Adrenal gland (tissue), 5 donors: ENCODE data around the gene OPN1MW2.
"Not testable (repeated sequence)": the region's sequence is repeated elsewhere in the genome, so short reads cannot be mapped to it uniquely, and the experiment has no call there.

Experiments
- POLR2A ChIP-seq, 2 donors: fragments of 450-650 bp; IDR thresholded peaks; one replicate each; pipeline ENCODE4 v1.6.1; 2017; ENCODE audit warnings: antibody characterized with exemption in 2 of 2, mild to moderate bottlenecking in 2 of 2, moderate library complexity in 1 of 2
- TF ChIP-seq, protein P1 (sequence below), 6 experiments: fragments of 450-650 bp in 4 of 6; fragments of 200-600 bp in 2 of 6; sonication (generic) in 1 of 6; IDR thresholded peaks; 1 replicate in 5 of 6; 2 replicates in 1 of 6; pipeline versions ENCODE4 v1.5.1 to v1.8.0; 2016 to 2021; ENCODE audit warnings: antibody characterized with exemption in 6 of 6, mild to moderate bottlenecking in 2 of 6, moderate library complexity in 1 of 6
- donor health status: DM: no; HTN: no; CAD: no.

- TF ChIP-seq POLR2A (IDR thresholded peaks at IDR 0.05), result not testable (repeated sequence)
- TF ChIP-seq, protein P1, sequence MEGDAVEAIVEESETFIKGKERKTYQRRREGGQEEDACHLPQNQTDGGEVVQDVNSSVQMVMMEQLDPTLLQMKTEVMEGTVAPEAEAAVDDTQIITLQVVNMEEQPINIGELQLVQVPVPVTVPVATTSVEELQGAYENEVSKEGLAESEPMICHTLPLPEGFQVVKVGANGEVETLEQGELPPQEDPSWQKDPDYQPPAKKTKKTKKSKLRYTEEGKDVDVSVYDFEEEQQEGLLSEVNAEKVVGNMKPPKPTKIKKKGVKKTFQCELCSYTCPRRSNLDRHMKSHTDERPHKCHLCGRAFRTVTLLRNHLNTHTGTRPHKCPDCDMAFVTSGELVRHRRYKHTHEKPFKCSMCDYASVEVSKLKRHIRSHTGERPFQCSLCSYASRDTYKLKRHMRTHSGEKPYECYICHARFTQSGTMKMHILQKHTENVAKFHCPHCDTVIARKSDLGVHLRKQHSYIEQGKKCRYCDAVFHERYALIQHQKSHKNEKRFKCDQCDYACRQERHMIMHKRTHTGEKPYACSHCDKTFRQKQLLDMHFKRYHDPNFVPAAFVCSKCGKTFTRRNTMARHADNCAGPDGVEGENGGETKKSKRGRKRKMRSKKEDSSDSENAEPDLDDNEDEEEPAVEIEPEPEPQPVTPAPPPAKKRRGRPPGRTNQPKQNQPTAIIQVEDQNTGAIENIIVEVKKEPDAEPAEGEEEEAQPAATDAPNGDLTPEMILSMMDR (IDR thresholded peaks at IDR 0.05), result not testable (repeated sequence)
Measured at GRCh38 chrX:154225292-154225691, 5.7 kb downstream of the OPN1MW2 start.
